Left lung (tissue), 10 donors: ENCODE measurements around the gene SCIMP. TPM values are rescaled to one million over a fixed set of nuclear protein-coding genes. Genes with fewer than 3 reads are reported as not detected.
"Not testable (repeated sequence)": the region's sequence is repeated elsewhere in the genome, so short reads cannot be mapped to it uniquely, and the experiment has no call there.

ENCODE experiments used
- ATAC-seq: fragments of 200-7000 bp; cut with Tn5 transposase; one replicate; pipeline ENCODE4 v1.9.1; 2020; ENCODE audit warnings: moderate library complexity
- DNase-seq, 4 donors: peaks; one replicate each; pipeline ENCODE4 v3.0.0-alpha.2; 2013 to 2020
- H3K27ac ChIP-seq, 2 donors: fragments of 200-600 bp; sonication (generic) in 1 of 2; one replicate each; pipeline versions ENCODE4 v1.5.0 to v1.8.0; 2020 to 2021
- H3K27me3 ChIP-seq, 2 donors: fragments of 200-600 bp; sonication (generic) in 1 of 2; one replicate each; pipeline versions ENCODE4 v1.5.0 to v1.8.0; 2020 to 2021
- H3K36me3 ChIP-seq, 2 donors: fragments of 200-600 bp; sonication (generic) in 1 of 2; one replicate each; pipeline versions ENCODE4 v1.5.0 to v1.8.0; 2020 to 2021
- H3K4me1 ChIP-seq, 2 donors: fragments of 200-600 bp; one replicate each; pipeline ENCODE4 v1.8.0; 2021
- H3K4me3 ChIP-seq, 2 donors: fragments of 200-600 bp; sonication (generic) in 1 of 2; one replicate each; pipeline versions ENCODE4 v1.5.0 to v1.8.0; 2020 to 2021; ENCODE audit warnings: mild to moderate bottlenecking in 1 of 2
- H3K9me3 ChIP-seq, 2 donors: fragments of 200-600 bp; sonication (generic) in 1 of 2; one replicate each; pipeline versions ENCODE4 v1.5.0 to v1.8.0; 2020 to 2021
- CTCF ChIP-seq, 2 donors: fragments of 200-600 bp; sonication (generic) in 1 of 2; IDR thresholded peaks; one replicate each; pipeline versions ENCODE4 v1.5.0 to v1.8.0; 2021; ENCODE audit warnings: antibody characterized with exemption in 2 of 2
- intact Hi-C, 2 donors: fragments of 100-400 bp; cut with DNase I; formaldehyde crosslinking; loops; one replicate each; pipeline versions ENCODE4 v1.11.2 to v1.14.2; 2022
- polyA plus RNA-seq, 6 donors: library from polyadenylated mRNA; unstranded; fragments of 120-200 nt; gene quantifications; one replicate each; pipeline ENCODE4 v1.2.1, GENCODE V29; 2013; ENCODE audit not compliant: insufficient read length in 6 of 6
- total RNA-seq, 2 donors: library from RNA; stranded (reverse); fragmentation: NEBNext Ultra II Directional; extraction: Animal tissue kit (Norgen Biotek cat#: 25700); gene quantifications; one replicate each; pipeline ENCODE4 v1.2.1, GENCODE V29; 2021
- donor health status: DM: no; HTN: yes; CAD: no.
- donor health status: DM: no; HTN: no; CAD: no.

The SCIMP gene
- total and polyA plus RNA-seq, 8 donors, result 1.7 to 20.0 (median 2.3) TPM

- intact Hi-C loops, result no loop called here
- H3K4me3 ChIP-seq, result no peak overlapping the region
- H3K27ac ChIP-seq, result peak overlapping the region in 1 of 2 donors; percentile 37
- H3K4me1 ChIP-seq, result peaks cover 0 to 69% of the 10 kb centered on the region in 2 donors
- DNase-seq (no peak), ATAC-seq (no peak)
- peaks cover 0 to 13% of the 10 kb centered on the region in 2 donors for H3K36me3 ChIP-seq
- no peaks in the 10 kb centered on the region for H3K27me3 ChIP-seq
- no peaks in the 10 kb centered on the region for H3K9me3 ChIP-seq
- TF ChIP-seq CTCF (IDR thresholded peaks at IDR 0.05), result no peak
Measured at GRCh38 chr17:5225668-5226457, 8.8 kb downstream of the SCIMP start.

- peak overlapping the region in 1 of 2 donors; percentile 47 for H3K27ac ChIP-seq
- peaks cover 0 to 38% of the 10 kb centered on the region in 2 donors for H3K36me3 ChIP-seq
- ATAC-seq, H3K9me3 ChIP-seq, H3K27me3 ChIP-seq, intact Hi-C loops, H3K4me3 ChIP-seq, DNase-seq: not testable (repeated sequence)
- peaks cover 0 to 40% of the 10 kb centered on the region in 2 donors for H3K4me1 ChIP-seq
Measured at GRCh38 chr17:5221912-5222311, 12.7 kb downstream of the SCIMP start.

- no peak for ATAC-seq
- intact Hi-C loops, result no loop called here
- Histone ChIP-seq H3K4me1 (peaks cover 0 to 21% of the 10 kb centered on the region in 2 donors), H3K4me3 (no peak overlapping the region), H3K27me3 (no peaks in the 10 kb centered on the region), H3K9me3 (no peaks in the 10 kb centered on the region), H3K27ac (no peak overlapping the region), H3K36me3 (peaks cover 0 to 50% of the 10 kb centered on the region in 2 donors)
- no peak for TF ChIP-seq CTCF (IDR thresholded peaks at IDR 0.05)
- no peak for DNase-seq
Measured at GRCh38 chr17:5220074-5220473, 14.6 kb downstream of the SCIMP start.

GRCh38 chr17:5219536-5219935 is 15.1 kb downstream of the SCIMP start:
- H3K9me3 ChIP-seq, result no peaks in the 10 kb centered on the region
- no peak overlapping the region for H3K27ac ChIP-seq
- peaks cover 0 to 21% of the 10 kb centered on the region in 2 donors for H3K4me1 ChIP-seq
- TF ChIP-seq CTCF (IDR thresholded peaks at IDR 0.05), result no peak
- no peaks in the 10 kb centered on the region for H3K27me3 ChIP-seq
- intact Hi-C loops, result no loop called here
- DNase-seq (no peak), ATAC-seq (no peak)
- H3K4me3 ChIP-seq, result no peak overlapping the region
- H3K36me3 ChIP-seq, result peaks cover 0 to 55% of the 10 kb centered on the region in 2 donors

DNA sequence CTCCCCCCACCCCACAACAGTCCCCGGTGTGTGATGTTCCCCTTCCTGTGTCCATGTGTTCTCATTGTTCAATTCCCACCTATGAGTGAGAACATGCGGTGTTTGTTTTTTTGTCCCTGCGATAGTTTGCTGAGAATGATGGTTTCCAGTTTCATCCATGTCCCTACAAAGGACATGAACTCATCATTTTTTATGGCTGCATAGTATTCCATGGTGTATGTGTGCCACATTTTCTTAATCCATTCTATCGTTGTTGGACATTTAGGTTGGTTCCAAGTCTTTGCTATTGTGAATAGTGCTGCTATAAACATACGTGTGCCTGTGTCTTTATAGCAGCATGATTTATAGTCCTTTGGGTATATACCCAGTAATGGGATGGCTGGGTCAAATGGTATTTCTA is 17.1 kb downstream of the SCIMP start:
- H3K4me1 ChIP-seq, result peaks cover 0 to 21% of the 10 kb centered on the region in 2 donors
- H3K27me3 ChIP-seq, H3K4me3 ChIP-seq, ATAC-seq, H3K27ac ChIP-seq, intact Hi-C loops, H3K9me3 ChIP-seq, DNase-seq: not testable (repeated sequence)
- H3K36me3 ChIP-seq, result peaks cover 0 to 58% of the 10 kb centered on the region in 2 donors

DNA sequence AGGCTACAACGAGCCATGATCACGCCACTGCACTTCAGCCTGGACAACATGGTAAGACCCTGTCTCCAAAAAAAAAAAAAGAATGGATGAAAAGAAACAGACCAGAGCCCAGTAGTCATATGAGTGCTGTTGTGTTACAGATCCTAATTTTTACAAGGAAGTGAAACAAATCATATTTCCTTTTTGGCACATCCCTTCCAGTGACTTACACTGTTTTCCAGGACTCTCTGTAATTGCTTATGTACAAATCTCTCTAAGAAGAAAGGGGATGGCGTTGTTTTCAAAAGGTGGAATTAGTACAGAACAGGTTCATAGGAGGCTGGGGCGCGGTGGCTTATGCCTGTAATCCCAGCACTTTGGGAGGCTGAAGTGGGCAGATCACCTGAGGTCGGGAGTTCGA is 23.2 kb downstream of the SCIMP start:
- DNase-seq (no peak), ATAC-seq (peak; percentile 52)
- Histone ChIP-seq H3K27ac (no peak overlapping the region), H3K9me3 (no peaks in the 10 kb centered on the region), H3K4me3 (no peak overlapping the region), H3K27me3 (no peaks in the 10 kb centered on the region), H3K4me1 (peaks cover 0 to 16% of the 10 kb centered on the region in 2 donors), H3K36me3 (peaks cover 0 to 44% of the 10 kb centered on the region in 2 donors)
- intact Hi-C loops, result no loop called here
- no peak for TF ChIP-seq CTCF (IDR thresholded peaks at IDR 0.05)
